HepG2 (cell line): Measurements from ENCODE around the gene ZNF684. TPM values are rescaled to one million over a fixed set of nuclear protein-coding genes. Genes with fewer than 3 reads are reported as not detected.

Source experiments
- ATAC-seq: fragments of 200-7000 bp; cut with Tn5 transposase; 3 replicates; pipeline ENCODE4 v1.9.1; 2020; ENCODE audit warnings: mild to moderate bottlenecking, moderate library complexity
- Bru-seq: library from RNA; stranded (reverse); fragments of 400-500 nt; gene quantifications from one replicate; lab custom pipeline; 2021; lab: Mats Ljungman, UMichigan
- BruChase-seq, 2 experiments: library from RNA; stranded (reverse); fragments of 400-500 nt; gene quantifications; one replicate each; lab custom pipeline; 2021; lab: Mats Ljungman, UMichigan
- BruUV-seq: library from RNA; stranded (reverse); fragments of 400-500 nt; replicated peaks from 2 replicates; lab custom pipeline; 2021; lab: Mats Ljungman, UMichigan
- CTCF ChIA-PET: fragments of 300-600 bp; formaldehyde crosslinking; extraction: SDS; loops from one replicate; lab custom pipeline; 2021; ENCODE audit warnings: low total read pairs, inconsistent platforms, low intra/inter-chr PET ratio; lab: Yijun Ruan, JAX
- POLR2A ChIA-PET: fragments of 350-600 bp; sonication (Branson Sonifier 250); formaldehyde crosslinking; loops from one replicate; lab custom pipeline; 2020; ENCODE audit warnings: antibody characterized with exemption, inconsistent platforms; lab: Yijun Ruan, JAX
- DNase-seq: peaks from one replicate; pipeline ENCODE4 v3.0.0-alpha.2; 2015; ENCODE audit warnings: low spot score
- FAIRE-seq: peaks from 3 replicates; lab custom pipeline; 2011; peaks lifted over from hg19 to GRCh38; lab: Jason Lieb, UNC
- H2AFZ ChIP-seq: one replicate; pipeline ENCODE4 v1.6.1; 2011; ENCODE audit warnings: low read length, inconsistent platforms
- H3K27ac ChIP-seq: fragments of 300-600 bp; 3 replicates; pipeline ENCODE4 v1.8.0; 2011; ENCODE audit warnings: mixed run types, mild to moderate bottlenecking, mixed read lengths, low read length, inconsistent platforms; ENCODE audit not compliant: insufficient read depth; ENCODE audit errors: extremely low read length
- H3K27me3 ChIP-seq, 2 experiments: fragments of 200-600 bp in 1 of 2; 2 replicates in 1 of 2; 3 replicates in 1 of 2; pipeline versions ENCODE4 v1.6.0 to v1.8.0; 2011; ENCODE audit warnings: low read length in 2 of 2, mild to moderate bottlenecking in 2 of 2, moderate library complexity in 2 of 2, inconsistent platforms in 1 of 2; ENCODE audit not compliant: insufficient read depth in 2 of 2, control insufficient read depth in 1 of 2
- H3K36me3 ChIP-seq, 2 experiments: fragments of 200-600 bp in 1 of 2; replicated peaks in 1 of 2; 2 replicates in 1 of 2; 3 replicates in 1 of 2; pipeline versions ENCODE4 v1.5.1 to v1.8.0; 2011; ENCODE audit warnings: low read length in 2 of 2, inconsistent platforms in 1 of 2; ENCODE audit not compliant: insufficient read depth in 2 of 2, control insufficient read depth in 1 of 2
- H3K4me1 ChIP-seq: 2 replicates; pipeline ENCODE4 v1.5.1; 2012; ENCODE audit warnings: low read length, inconsistent platforms; ENCODE audit not compliant: insufficient read depth
- H3K4me2 ChIP-seq: 2 replicates; pipeline ENCODE4 v1.6.0; 2011; ENCODE audit warnings: low read depth, low read length, inconsistent platforms
- H3K4me3 ChIP-seq, 3 experiments: fragments of 200-600 bp in 1 of 3; sonication (generic), shearing (Covaris generic) in 1 of 3; replicated peaks in 1 of 3; 2 replicates each; pipeline ENCODE4 v1.5.1; 2011 to 2016; ENCODE audit warnings: low read length in 3 of 3, inconsistent platforms in 2 of 3, low read depth in 2 of 3, mild to moderate bottlenecking in 2 of 3, control low read depth in 1 of 3, mixed read lengths in 1 of 3; ENCODE audit not compliant: insufficient read depth in 1 of 3
- H3K79me2 ChIP-seq: one replicate; pipeline ENCODE4 v1.6.1; 2011; ENCODE audit warnings: low read length, inconsistent platforms; ENCODE audit not compliant: insufficient read depth
- H3K9ac ChIP-seq: 2 replicates; pipeline ENCODE4 v1.6.0; 2011; ENCODE audit warnings: mild to moderate bottlenecking, low read depth, low read length, inconsistent platforms; ENCODE audit not compliant: insufficient read depth
- H3K9me3 ChIP-seq: 2 replicates; pipeline ENCODE4 v1.5.1; 2012; ENCODE audit warnings: mild to moderate bottlenecking, low read length
- H4K20me1 ChIP-seq: 2 replicates; pipeline ENCODE4 v1.6.0; 2011; ENCODE audit warnings: inconsistent platforms, mild to moderate bottlenecking, low read length, moderate library complexity; ENCODE audit not compliant: insufficient read depth
- ATF3 ChIP-seq: sonication (generic); formaldehyde crosslinking; IDR thresholded peaks from 2 replicates; pipeline ENCODE4 v1.4.0; 2020; ENCODE audit warnings: missing genetic modification reagents
- GABPA ChIP-seq, 2 experiments: IDR thresholded peaks; 2 replicates each; pipeline ENCODE4 v1.6.1; 2011 to 2016; ENCODE audit warnings: low read depth in 2 of 2, low read length in 1 of 2, missing biosample characterization in 1 of 2, missing genetic modification characterization in 1 of 2
- HNF1A ChIP-seq, 2 experiments: sonication (generic) in 1 of 2; formaldehyde crosslinking in 1 of 2; IDR thresholded peaks; 2 replicates each; pipeline versions ENCODE4 v1.4.0 to v1.6.1; 2016 to 2020; ENCODE audit warnings: borderline replicate concordance in 1 of 2, low read depth in 1 of 2, mild to moderate bottlenecking in 1 of 2, missing genetic modification reagents in 1 of 2
- KDM6A ChIP-seq: IDR thresholded peaks from 2 replicates; pipeline ENCODE4 v1.6.1; 2016; ENCODE audit warnings: low read depth
- KLF11 ChIP-seq: IDR thresholded peaks from 2 replicates; pipeline ENCODE4 v1.6.1; 2016; ENCODE audit warnings: missing compliant biosample characterization
- MIER3 ChIP-seq: IDR thresholded peaks from 2 replicates; pipeline ENCODE4 v1.6.1; 2016; ENCODE audit warnings: missing compliant biosample characterization, borderline replicate concordance
- MTA3 ChIP-seq: sonication (generic); formaldehyde crosslinking; IDR thresholded peaks from 2 replicates; pipeline ENCODE4 v1.4.0; 2020; ENCODE audit warnings: missing genetic modification reagents
- PHB2 ChIP-seq: fragments of 450-650 bp; IDR thresholded peaks from 2 replicates; pipeline ENCODE4 v1.6.1; 2018; ENCODE audit not compliant: partially characterized antibody
- RORA ChIP-seq: sonication (generic); formaldehyde crosslinking; IDR thresholded peaks from 2 replicates; pipeline ENCODE4 v1.5.0; 2020; ENCODE audit warnings: mild to moderate bottlenecking, missing genetic modification reagents, moderate library complexity
- RXRB ChIP-seq: IDR thresholded peaks from 2 replicates; pipeline ENCODE4 v1.6.1; 2016; ENCODE audit warnings: borderline replicate concordance, missing genetic modification reagents, missing compliant biosample characterization
- SETDB1 ChIP-seq: sonication (generic); formaldehyde crosslinking; IDR thresholded peaks from 2 replicates; pipeline ENCODE4 v1.5.1; 2020; ENCODE audit warnings: missing genetic modification reagents, mild to moderate bottlenecking, borderline replicate concordance
- U2AF2 ChIP-seq: fragments of 200-400 bp; formaldehyde crosslinking; IDR thresholded peaks from 2 replicates; pipeline ENCODE4 v1.6.1; 2017; ENCODE audit warnings: low read depth, mild to moderate bottlenecking, low read length
- ZNF577 ChIP-seq: sonication (generic); formaldehyde crosslinking; IDR thresholded peaks from 2 replicates; pipeline ENCODE4 v1.4.0; 2020; ENCODE audit warnings: mild to moderate bottlenecking, low read depth, missing genetic modification reagents, borderline replicate concordance
- ZNF780A ChIP-seq: sonication (generic); formaldehyde crosslinking; IDR thresholded peaks from 2 replicates; pipeline ENCODE4 v1.8.0; 2022; ENCODE audit warnings: mild to moderate bottlenecking, missing genetic modification reagents, moderate library complexity
- WGBS: methylation state at CpG from one replicate; pipeline ENCODE4 v1.1.6; 2017; ENCODE audit warnings: low lambda C conversion rate; 5-methylcytosine and 5-hydroxymethylcytosine counted together
- in situ Hi-C: cut with HindIII; loops from 2 replicates; pipeline ENCODE4 v1.10.0; 2017; ENCODE audit warnings: low pct_unique_long_range_greater_than_20kb; ENCODE audit not compliant: extremely low pct_ligation_motif_present
- intact Hi-C: fragments of 100-400 bp; cut with micrococcal nuclease; formaldehyde crosslinking; loops from one replicate; pipeline ENCODE4 v1.10.0; 2022; ENCODE audit not compliant: unreplicated experiment
- long read RNA-seq, 2 experiments: library from RNA in 1 of 2; library from polyadenylated mRNA in 1 of 2; stranded (forward) in 1 of 2; unstranded in 1 of 2; transcript quantifications; one replicate each; pipeline ENCODE4 v2.0.0, GENCODE V29; 2019 to 2022
- polyA minus RNA-seq, 3 experiments: library from RNA; depleted of rRNA, polyadenylated mRNA; stranded (reverse); fragments of >200 nt; gene quantifications; 2 replicates each; pipeline ENCODE4 v1.2.3, GENCODE V29; 2011; ENCODE audit warnings: low replicate concordance in 1 of 3
- polyA plus RNA-seq, 8 experiments: library from polyadenylated mRNA; depleted of rRNA in 3 of 8; stranded (reverse) in 7 of 8; unstranded in 1 of 8; fragments of >200 nt; fragmentation: Illumina TruSeq in 4 of 8; extraction: Trizol in 4 of 8; gene quantifications; 2 replicates each; pipeline versions ENCODE4 v1.2.1 to v1.2.3, GENCODE V29; 2011 to 2016; ENCODE audit warnings: low read depth in 4 of 8, missing spikeins in 1 of 8, mixed read lengths in 1 of 8; ENCODE audit not compliant: insufficient read depth in 1 of 8
- total RNA-seq, 5 experiments: library from RNA; depleted of rRNA; stranded (reverse); fragments of >200 nt; fragmentation: Illumina TruSeq; extraction: Trizol; gene quantifications; 2 replicates each; pipeline ENCODE4 v1.2.3, GENCODE V29; 2016; ENCODE audit warnings: low read depth in 1 of 5

The ZNF684 gene
- 15.2 and 18.8 TPM in 2 replicates for total RNA-seq (2016; rRNA removed; fragmentation: Illumina TruSeq; extraction: Trizol)
- total RNA-seq (2016; cell fraction: cytosol; rRNA removed; fragmentation: Illumina TruSeq; extraction: Trizol; ENCODE audit: low read depth) = 3.7 and 4.1 TPM in 2 replicates
- 12.6 and 19.3 TPM in 2 replicates for total RNA-seq (2016; cell fraction: insoluble cytoplasmic fraction; rRNA removed; fragmentation: Illumina TruSeq; extraction: Trizol)
- 7.5 and 8.9 TPM in 2 replicates for total RNA-seq (2016; cell fraction: membrane; rRNA removed; fragmentation: Illumina TruSeq; extraction: Trizol)
- 8.7 and 15.6 TPM in 2 replicates for total RNA-seq (2016; cell fraction: nucleus; rRNA removed; fragmentation: Illumina TruSeq; extraction: Trizol)
- 6.3 and 6.5 TPM in 2 replicates for polyA plus RNA-seq (2011; rRNA removed)
- polyA plus RNA-seq (2011; cell fraction: cytosol; rRNA removed) = 4.2 and 4.9 TPM in 2 replicates
- 5.2 and 7.7 TPM in 2 replicates for polyA plus RNA-seq (2011; cell fraction: nucleus; rRNA removed)
- polyA plus RNA-seq (2012) = 5.0 and 7.1 TPM in 2 replicates
- 0.60 and 0.77 TPM in 2 replicates for polyA plus RNA-seq (2016; cell fraction: cytosol; fragmentation: Illumina TruSeq; extraction: Trizol; ENCODE audit: low read depth)
- polyA plus RNA-seq (2016; cell fraction: insoluble cytoplasmic fraction; fragmentation: Illumina TruSeq; extraction: Trizol; ENCODE audit: low read depth) = 10.5 and 10.8 TPM in 2 replicates
- 1.4 and 1.5 TPM in 2 replicates for polyA plus RNA-seq (2016; cell fraction: membrane; fragmentation: Illumina TruSeq; extraction: Trizol; ENCODE audit: low read depth)
- 14.7 and 15.9 TPM in 2 replicates for polyA plus RNA-seq (2016; cell fraction: nucleus; fragmentation: Illumina TruSeq; extraction: Trizol; ENCODE audit: insufficient read depth, low read depth)
- 1.1 and 4.1 TPM in 2 replicates for polyA minus RNA-seq (2011; rRNA and poly(A)+ RNA removed; ENCODE audit: low replicate concordance)
- 4.4 and 6.0 TPM in 2 replicates for polyA minus RNA-seq (2011; cell fraction: cytosol; rRNA and poly(A)+ RNA removed)
- 6.6 and 17.4 TPM in 2 replicates for polyA minus RNA-seq (2011; cell fraction: nucleus; rRNA and poly(A)+ RNA removed)
- Bru-seq, nascent RNA = percentile 67 among the genes with signal in this experiment
- percentile 61 among the genes with signal in this experiment for BruChase-seq, experiment 1, labeled RNA remaining after a 6-hour chase
- BruChase-seq, experiment 2, labeled RNA remaining after a 2-hour chase = percentile 69 among the genes with signal in this experiment
- long read RNA-seq, experiment 1, partial matches to known transcripts = 0 of 3 reads
- long read RNA-seq, experiment 1, other reads (novel, unspliced or antisense) = 1 of 3 reads
- long read RNA-seq, experiment 2, partial matches to known transcripts = 0 of 6 reads
- long read RNA-seq, experiment 2, other reads (novel, unspliced or antisense) = 4 of 6 reads

- under 1% methylated on average over 35 of the region's 35 CpGs for WGBS
- Histone ChIP-seq H2AFZ (peak within 1 kb of the TSS; percentile 96), H4K20me1 (no peaks in the 10 kb centered on the region), H3K27ac (peak within 1 kb of the TSS; percentile 82), H3K4me2 (peak within 1 kb of the TSS; percentile 91), H3K4me3 (peak within 1 kb of the TSS; percentile 78 to 94 (median 85)), H3K36me3 (no peaks in the 10 kb centered on the region), H3K4me1 (peaks cover 46% of the 10 kb centered on the region), H3K27me3 (no peaks in the 10 kb centered on the region; a peak in 1 of 5 replicates), H3K9me3 (no peaks in the 10 kb centered on the region), H3K79me2 (peaks cover 13% of the 10 kb centered on the region), H3K9ac (peak within 1 kb of the TSS; percentile 83)
- TSS peak; percentile 67 for BruUV-seq
- intact Hi-C loops (no loop called here), in situ Hi-C loops (no loop called here)
- peak; percentile 96 for DNase-seq
- ChIA-PET POLR2A (interaction anchor here (0.6 to 2.7 kb wide), 13 partner anchors 10 to 448 kb away, joined by 3 to 27 read pairs (median 4); partner anchors contain the start of genes CTPS1, EXO5, NFYC and ZFP69B), CTCF (no interaction called here)
- ATAC-seq = peak; percentile 95
- peak; percentile 94 for FAIRE-seq
- TF ChIP-seq PHB2 = no peak
- no peak for TF ChIP-seq SETDB1 (CRISPR knock-in tag)
- TF ChIP-seq RXRB = peak; percentile 12; the same call in 1 of the 2 replicates
- TF ChIP-seq MIER3 (CRISPR knock-in tag) = no peak; the same call in none of the 2 replicates
- TF ChIP-seq GABPA (IDR thresholded peaks at IDR 0.05; ENCODE audit: low read depth, low read length) = peak; percentile 89
- peak; percentile 98 for TF ChIP-seq GABPA (CRISPR knock-in tag; IDR thresholded peaks at IDR 0.05; ENCODE audit: low read depth)
- TF ChIP-seq HNF1A (IDR thresholded peaks at IDR 0.05; ENCODE audit: low read depth) = no peak
- no peak for TF ChIP-seq HNF1A (CRISPR knock-in tag; IDR thresholded peaks at IDR 0.05; ENCODE audit: borderline replicate concordance)
- TF ChIP-seq U2AF2 = no peak
- 0 out of 2 replicates have a peak, but pooled peaks have one; percentile 1 for TF ChIP-seq RORA
- TF ChIP-seq ZNF780A (CRISPR knock-in tag) = no peak
- no peak for TF ChIP-seq MTA3 (CRISPR knock-in tag)
- TF ChIP-seq ZNF577 (CRISPR knock-in tag) = no peak
- TF ChIP-seq KDM6A (CRISPR knock-in tag) = no peak
- no peak for TF ChIP-seq ATF3 (CRISPR knock-in tag)
- TF ChIP-seq KLF11 (CRISPR knock-in tag) = no peak
Observed at GRCh38 chr1:40531381-40532061, at the start of gene ZNF684. Gene ZNF684 (plus strand): TSS chr1:40531637. CDS start chr1:40533167, 1,530 bp downstream.
